Activated effector memory CD4-positive, alpha-beta T cell treated with Interleukin-2 at 50 U/mL for 16 hours (primary cell): ENCODE measurements around the gene SLC6A5.
"Not testable (repeated sequence)": the region's sequence is repeated elsewhere in the genome, so short reads cannot be mapped to it uniquely, and the experiment has no call there.

Experiments used
- DNase-seq: peaks from one replicate; pipeline ENCODE4 v3.0.0-alpha.2; 2020

SLC6A5 gene

DNA sequence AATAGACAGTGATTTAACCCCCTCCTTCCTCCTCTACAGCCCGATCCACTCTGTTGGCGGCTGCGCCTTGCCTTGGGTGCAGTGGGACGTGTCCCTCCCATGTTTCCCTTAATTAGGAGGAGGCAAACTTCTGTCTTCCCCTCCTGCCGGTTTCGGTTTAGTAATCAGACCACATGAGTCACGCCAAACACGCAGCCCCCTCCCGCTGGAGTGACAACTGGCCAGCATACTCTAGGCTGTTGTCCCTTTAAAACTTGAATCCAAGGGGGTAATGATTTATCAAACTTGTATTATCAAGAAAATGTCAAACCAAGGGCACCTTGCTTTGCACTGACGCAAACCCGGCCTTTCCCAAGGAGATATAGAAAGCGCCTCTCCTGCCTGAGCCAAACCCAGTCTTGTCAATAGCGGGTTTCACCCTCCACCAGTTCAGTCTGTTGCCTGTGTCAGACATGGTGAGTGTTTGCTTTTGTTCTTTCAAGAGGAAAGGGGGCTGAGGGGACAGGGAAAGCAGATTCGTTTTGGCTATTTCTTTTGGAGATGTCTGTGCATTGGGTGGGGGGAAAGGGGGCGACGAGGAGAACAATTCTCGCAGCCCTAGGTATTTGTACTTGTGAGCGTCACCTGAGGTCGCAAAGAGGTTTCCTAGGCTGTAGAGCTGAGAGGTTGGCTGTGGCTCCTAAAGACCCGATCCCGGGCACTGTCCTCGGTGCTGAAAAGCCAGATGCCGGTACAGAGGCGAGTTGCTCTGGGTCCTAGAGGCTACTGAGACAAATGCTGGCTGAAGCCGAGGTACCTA is at the start of gene SLC6A5:
Gene SLC6A5 (plus strand): TSS at position 388 of the 799 bp plus-strand sequence. CDS start 65 bp downstream, at position 453.
- no peak for DNase-seq

DNA sequence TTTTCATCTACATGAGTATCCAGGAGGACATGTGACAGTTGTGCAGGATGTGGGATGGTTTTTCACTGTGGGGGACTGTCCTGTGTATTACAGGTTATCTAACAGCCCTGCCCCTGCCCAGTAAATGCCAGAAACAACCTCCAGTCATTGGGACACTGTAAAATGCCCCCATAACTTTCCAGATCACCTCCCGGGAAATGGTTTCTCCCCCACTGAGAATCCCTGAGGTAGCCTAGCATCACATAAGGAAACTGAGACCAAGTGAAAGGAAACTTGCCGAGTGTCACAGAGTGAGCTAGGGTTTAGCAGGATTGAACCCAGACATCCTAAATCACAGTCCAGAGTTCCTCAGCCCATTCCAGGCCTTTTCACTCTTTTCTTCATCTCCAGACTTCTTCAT is 48.3 kb upstream of the SLC6A5 start:
- no peak for DNase-seq

DNA sequence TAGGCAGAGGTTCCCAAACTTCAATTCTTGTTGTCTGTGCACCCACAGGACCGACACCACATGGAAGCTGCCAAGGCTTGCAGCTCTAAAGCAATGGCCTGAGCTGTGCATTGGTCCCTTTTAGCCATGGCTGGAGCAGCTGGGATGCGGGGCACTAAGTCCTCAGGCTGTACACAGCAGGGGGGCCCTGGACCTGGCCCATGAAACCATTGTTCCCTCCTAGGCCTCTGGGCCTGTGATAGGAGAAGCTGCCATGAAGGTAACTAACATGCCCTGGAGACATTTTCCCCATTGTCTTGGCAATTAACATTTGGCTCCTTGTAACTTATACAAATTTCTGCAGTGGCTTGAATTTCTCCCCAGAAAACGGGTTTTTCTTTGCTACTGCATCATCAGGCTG is 43.6 kb upstream of the SLC6A5 start:
- DNase-seq, result no peak

DNA sequence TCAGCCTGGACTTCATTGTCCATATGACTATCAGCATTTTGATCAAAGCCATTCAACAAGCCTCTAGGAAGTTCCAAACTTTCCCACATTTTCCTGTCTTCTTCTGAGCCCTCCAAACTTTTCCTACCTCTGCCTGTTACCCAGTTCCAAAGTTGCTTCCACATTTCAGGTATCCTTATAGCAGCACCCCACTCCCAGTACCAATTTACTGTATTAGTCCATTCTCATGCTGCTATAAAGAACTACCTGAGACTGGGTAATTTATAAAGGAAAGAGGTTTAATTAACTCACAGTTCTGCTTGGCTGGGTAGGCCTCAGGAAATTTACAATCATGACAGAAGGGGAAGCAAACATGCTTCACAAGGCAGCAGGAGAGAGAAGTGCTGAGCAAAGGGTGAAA is 43.0 kb upstream of the SLC6A5 start:
- DNase-seq, result not testable (repeated sequence)

DNA sequence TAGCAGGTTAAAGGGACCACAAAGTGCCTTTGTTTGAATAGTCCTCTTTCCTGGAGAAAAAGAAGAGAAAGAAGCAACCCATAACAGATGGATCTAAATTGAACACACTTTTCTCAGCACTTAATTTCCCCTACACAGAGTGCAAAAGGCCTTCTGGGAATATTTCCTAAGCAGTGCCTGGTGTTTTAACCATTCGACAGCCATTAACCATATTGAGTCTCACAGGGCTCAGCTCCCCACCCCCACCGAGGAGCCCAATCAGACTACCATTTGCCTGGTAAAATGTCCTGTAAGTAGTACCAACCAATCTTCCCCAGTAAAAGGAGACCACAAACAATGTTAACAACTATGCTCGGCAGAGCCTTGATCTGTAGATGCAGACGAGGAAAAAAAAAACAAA is 40.7 kb upstream of the SLC6A5 start:
- no peak for DNase-seq

DNA sequence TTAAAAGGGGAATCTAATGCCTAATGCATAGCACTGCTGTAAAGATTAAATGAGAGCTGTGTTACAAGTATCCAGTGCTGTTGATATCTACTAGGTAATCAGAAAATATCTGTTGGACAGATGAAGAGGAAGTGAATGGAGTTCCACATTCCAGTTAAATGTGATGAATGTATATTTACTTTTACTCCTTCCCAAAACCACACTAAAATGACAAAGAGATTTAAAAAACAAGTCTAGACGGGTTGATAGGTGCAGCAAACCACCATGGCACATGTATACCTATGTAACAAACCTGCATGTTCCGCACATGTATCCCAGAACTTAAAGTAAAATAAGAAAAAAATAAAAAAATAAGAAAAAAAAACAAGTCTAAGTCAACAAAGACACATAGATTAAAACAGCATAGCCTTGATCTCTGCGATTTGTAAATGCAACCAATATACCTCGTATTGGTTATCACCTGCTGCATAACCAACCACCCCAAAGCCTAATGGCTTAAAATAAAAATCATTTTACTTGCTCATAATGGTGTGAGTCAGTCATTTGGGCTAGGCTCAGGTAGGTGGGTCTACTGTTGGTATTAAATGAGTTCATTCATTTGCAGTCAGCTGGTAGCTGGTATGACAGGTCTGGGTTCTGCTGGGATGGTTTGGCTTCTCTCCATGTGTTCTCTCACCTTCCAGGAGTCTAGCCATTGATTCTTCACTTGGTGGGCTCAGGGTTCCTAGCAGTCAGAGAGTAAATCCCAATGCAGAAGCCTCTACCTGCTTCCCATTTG is 39.7 kb upstream of the SLC6A5 start:
- no peak for DNase-seq

DNA sequence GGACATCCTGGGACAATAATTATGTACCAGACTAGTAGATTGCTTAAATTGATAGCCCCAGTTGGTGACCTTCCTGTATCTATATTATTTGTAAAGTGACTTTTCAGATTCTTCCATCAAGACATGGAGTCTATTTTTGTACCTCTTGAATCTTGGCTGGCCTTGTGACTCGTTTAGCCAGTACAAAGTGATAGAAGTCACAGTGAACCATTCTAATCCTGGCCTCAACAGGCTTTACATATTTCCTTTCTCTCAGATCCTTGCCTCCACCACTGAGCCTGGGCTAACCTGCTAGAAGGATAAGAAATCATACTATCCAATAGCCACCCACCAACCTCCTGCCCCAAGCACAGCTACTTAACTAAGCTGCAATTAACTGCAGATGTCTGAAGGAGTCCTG is 37.5 kb upstream of the SLC6A5 start:
- no peak for DNase-seq

DNA sequence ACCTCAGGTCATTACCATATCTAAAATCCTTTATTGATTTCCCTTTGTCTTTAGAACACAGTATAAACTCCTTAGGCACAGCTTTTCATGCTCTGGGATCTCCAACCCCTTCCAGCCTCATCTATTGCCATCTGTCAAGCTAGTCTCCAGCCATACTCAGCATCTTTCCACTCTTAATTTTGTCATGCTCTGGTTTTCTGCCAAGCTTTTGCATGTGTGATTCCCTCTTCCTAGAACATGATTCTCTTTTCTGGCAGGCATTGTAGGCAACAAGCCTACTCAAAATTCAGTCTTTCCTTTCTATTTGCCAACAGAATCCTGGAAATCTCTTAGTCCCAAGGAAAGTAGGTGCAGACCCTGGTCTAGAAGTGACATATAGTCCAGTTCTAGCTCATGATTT is 35.5 kb upstream of the SLC6A5 start:
- DNase-seq, result no peak

DNA sequence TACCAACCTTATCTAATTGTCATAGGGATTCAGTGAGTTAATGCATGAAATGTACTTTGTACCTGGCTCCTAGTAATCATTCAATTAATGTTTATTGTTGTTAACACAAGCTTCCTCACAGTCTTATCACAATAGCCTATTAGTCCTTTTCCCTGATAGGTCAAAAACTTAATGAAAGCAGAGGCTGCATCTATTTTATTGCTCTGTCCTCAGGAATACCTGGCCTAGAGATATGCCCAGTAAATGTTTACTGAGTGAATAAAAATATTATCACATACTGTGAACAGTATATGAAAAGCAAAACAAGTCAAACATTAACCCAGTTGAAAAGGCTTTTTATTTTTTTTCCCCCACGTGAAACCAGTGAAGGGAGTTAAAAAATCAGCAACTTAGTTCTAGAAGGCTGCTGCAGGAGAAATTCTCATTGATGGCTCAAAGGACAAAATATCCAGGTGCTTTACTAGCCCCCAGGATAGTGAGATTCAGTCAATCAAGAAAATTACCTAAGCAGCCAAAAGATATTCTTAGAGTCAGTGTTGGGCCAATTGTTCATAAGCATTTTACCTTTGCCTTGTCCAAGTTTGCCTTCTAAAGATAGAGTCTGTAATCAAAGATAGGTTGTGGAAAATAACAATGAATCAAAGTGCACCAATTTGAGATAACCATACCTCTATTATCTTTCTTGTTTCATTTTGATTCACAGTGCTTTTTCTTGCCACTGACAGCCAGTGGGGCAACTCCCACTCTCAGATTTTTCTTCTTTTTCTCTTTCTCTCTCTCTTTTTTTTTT is 34.4 kb upstream of the SLC6A5 start:
- DNase-seq, result no peak

DNA sequence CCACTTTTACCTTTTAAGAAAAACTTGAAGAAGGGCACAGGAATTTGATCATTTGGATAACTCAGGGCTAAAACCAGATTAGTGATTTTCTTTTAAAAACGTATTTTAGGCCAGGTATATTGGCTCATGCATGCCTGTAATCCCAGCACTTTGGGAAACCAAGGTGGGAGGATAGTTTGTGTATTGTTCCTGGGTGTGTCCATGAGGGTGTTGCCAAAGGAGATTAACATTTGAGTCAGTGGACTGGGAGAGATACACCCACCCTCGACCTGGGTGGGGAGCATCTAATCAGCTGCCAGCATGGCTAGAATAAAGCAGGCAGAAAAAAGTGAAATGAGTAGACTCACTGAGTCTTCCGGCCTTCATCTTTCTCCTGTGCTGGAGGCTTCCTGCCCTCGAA is 33.3 kb upstream of the SLC6A5 start:
- DNase-seq, result not testable (repeated sequence)

DNA sequence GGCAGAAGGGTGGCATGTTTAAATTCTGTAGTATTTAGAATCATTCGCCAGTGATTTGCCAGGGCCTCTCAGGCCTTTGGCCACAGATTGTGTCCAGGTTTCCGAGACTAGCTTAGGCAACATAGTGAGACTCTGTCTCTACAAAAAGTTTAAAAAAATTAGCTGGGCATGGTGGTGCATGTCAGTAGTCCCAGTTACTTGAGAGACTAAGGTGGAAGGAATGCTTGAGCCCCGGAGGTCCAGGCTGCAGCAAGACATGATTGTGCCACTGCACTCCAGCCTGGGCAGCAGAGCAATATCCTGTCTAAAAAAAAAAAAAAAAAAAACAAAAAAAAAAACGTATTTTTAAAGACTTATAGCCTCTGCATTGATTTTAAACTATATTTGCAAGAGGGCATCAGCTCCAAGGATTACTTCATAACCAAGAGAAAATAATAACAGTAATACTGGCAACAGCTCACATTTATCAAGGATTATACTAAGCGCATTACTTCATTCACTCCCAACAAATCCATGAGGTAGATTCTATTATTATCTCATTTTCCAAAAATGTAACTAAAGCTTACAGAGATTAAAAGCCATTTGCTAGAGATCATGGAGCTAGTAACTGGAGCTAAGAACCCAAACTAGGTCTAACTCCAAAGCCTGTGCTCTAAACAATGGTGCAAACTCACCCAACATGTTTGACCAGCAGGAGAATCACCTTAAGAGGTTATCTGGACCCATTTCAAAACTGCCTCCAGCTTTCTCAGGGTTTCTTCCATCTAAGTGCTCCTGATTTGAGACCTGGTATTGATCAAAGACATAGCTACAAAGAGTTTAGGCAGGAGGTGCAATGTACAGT is 32.6 kb upstream of the SLC6A5 start:
- DNase-seq, result no peak

DNA sequence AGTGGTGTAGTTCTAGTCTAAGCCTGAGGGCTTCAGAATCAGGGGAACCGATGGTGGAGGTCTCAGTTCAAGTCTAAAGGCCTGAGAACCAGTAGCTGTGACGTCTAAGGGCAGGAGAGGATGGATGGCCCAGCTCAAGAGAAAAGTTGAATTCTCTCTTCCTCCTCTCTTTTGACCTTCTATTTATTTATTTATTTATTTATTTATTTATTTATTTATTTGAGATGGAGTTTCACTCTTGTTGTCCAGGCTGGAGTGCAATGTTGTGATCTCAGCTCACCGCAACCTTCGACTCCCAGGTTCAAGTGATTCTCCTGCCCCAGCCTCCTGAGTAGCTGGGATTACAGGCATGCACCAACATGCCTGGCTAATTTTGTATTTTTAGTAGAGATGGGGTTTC is 19.7 kb upstream of the SLC6A5 start:
- DNase-seq, result not testable (repeated sequence)

DNA sequence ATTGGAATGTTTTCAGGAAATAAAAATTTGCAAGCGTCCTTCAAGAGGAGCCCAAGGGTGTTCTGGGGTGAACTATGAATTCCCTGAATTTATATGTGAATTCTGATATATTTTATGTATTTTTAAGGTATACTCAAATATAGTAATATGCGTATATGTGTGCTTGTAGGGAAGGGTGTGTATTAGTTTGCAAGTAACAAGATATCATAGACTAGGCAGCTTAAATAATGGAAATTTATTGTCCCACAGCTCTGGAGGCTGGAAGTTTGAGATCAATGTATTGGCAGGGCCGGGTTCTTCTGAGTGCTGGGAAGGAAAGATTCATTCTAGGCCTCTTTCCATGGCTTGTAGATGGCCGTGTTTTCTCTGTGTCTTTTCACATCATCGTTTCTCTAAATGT is 16.2 kb upstream of the SLC6A5 start:
- no peak for DNase-seq

DNA sequence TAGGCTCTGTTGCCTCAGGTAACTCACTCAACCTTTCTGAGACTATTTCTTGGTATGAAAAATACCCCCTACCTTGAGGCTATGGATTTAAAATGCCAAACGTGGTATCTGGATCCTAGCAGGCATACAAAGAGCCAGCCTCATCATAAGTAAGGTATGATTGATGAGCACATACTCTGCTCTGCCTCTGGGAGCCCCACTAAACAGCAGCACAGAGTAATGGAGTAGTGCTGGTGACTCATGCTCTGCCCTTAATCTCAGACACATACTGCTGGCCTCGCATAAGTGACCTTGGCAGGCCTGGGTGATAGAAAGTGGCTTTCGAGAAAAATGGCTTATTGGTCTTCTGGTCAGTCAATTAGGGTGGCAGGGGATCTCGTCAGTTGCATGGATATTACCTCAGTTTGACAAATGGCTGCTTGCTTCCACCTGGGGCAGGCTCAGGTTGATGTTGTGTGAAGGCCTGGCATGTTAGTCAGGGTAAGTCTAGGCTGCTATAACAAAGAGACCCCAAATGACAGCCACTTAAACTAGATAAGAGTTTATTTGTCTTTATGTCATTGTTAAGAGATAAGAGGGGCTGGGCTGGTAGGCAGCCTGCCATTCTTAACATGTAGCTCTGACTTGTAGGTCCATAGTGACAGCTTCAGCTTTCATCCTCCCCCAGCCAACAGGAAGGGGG is 15.2 kb upstream of the SLC6A5 start:
- no peak for DNase-seq

DNA sequence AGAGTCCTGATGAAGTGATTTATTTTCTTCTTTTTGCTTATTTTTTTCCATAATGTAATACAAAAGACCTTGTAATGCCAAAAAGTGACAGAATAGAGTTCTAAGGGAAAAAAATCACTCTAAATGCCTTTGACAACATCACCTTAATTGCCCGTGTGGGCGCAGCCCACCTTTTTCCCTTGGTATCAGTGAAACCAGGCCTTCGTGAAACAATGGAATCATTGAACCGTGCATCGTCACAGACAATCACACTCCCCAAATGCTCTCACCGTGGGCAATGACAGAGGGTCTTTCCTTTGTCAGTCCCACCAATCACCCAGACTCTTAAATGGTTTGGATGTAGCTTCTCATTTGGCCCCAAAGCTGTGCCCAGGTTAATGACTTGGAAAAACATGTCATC is 9.6 kb upstream of the SLC6A5 start:
- DNase-seq, result no peak

DNA sequence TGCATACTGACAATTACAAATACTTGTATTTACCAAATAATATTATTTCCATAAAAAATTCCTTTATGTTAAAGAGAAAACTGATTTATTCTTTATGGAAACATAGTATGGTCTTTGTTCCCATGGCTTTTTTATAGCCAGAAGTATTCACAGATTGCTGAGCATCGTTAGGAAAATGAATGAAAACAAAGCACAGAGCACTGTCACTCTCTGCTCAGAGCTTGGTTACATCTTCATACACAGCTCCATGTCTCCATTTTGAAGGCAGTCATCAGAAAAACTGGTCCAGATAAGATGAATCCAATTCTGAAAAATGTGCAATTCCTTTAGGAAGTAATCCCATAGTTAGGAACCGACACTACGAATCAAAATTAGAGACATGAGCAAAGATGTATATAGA is 9.0 kb upstream of the SLC6A5 start:
- DNase-seq, result no peak

DNA sequence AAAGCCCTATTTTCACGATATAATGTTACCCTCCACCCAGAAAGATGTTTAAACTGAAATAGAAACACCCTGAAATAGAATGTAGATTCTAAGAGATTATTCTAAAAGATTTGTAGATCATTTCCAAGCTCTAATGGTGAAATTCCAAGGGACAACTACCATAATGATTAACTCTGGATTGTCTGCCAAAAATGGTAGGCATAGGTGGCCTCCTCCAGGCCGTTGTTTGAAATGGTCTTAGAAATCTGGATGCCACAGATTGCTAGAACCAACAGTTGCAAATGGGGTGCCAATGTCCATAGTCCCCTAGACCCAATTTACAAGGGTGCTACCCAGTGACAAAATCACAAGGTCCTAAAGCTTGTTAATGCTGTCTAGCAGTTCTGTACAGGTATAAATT is 6.7 kb upstream of the SLC6A5 start:
- DNase-seq, result no peak

DNA sequence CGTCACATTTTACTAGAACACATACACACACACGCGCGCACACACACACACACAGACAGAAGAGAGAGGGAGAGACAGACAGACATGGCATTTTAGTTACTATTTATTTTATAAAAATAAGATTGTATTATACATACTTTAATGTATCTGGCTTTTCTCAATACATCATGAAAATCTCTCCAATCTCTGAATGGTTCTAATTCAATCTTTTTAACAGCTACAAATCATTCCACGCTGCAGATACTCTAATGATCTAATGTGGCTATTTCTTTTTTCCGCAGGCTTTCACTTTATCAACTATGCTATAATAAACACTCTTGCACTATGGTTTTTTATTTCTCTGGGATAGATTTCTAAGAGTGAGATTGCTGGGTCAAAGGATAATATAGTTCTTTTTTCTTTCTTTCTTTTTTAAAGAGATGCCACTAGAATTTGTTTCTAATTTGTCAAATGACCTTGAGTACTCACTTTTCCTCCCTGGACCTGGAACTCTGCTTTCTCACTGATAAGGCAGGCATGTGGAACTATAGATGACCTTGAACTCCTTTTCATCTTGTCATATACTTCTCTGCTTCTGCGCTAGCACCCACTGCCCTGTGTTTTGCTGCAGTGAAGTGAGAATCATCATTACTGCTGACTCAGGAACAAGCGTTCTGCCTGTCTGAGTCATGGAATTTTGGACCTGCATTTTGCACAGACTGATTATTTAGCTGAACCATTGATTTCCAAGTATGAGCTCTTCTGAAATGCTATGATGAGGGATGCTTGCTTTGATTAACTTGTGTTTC is 4.9 kb upstream of the SLC6A5 start:
- DNase-seq, result no peak

DNA sequence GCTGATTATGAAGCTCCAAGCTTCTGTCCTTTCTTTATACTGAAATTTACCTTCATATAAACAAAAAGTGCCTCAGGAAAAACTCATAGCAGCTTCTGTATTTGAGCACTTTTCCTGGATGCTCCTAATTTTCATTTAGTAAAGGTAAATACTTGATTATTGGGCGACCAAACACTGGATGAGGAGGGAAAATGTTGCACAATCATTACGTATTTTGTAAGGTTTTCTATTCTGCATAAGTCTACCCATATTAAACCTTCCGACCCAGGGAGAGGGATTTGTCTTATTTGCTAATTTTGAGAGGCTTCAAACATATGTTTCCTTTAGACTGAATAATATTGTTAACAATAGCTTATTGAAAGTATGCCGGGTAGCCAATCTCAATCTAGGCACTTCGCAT is 4.3 kb upstream of the SLC6A5 start:
- no peak for DNase-seq

DNA sequence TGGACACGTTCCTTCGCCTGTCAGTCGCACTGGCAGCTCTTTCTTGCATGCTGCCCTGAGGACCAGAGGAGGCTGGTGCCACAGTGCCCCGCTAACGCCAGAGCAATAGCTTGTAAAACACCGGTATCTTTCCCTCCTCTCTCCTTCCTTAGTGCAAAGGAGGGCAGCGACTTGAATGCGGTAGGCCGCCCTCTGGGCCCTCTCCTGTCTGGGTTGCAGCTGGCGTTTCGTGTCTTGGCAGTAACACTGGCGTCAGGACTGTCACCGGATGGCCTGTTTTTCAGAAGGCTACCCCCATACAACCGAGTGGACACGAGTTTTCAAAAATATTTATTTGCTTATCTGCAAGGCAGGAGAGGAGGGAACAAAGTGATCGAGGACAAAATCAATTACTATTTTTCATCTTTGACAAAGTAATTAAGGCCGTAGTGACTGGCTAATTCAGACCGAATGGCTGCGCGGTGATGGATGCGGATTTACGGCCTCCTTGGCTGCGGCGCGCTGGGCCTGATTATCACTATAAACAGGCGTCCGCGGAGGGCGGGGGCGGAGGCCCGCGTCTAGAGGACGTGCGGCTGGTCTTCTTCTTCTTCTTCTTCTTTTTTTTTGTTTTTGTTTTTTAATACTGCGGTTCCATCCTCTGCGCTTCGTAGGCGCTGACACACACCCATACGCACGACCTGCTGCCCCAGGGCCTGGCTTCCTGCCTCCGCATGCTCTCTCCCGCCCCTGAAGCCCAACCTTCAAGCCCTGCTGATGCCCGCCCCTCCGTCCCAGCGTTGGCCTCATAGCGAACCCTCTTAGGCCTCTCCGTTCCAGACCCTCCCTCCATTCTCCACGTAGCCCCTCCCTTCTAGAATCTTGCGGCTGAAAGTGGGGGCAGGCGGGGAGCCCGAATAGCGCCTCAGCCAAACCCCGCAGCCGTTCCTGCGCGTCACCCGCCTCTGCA is 2.9 kb upstream of the SLC6A5 start:
- DNase-seq, result no peak
